Measurements from ENCODE around the gene RNASE11. TPM values are rescaled to one million over a fixed set of nuclear protein-coding genes. Genes with fewer than 3 reads are reported as not detected.

Gene RNASE11
- total and polyA plus RNA-seq, 10 of the 15 experiments (the other 5 are each of a cell fraction or from before 2014, with no cell fraction given), result not detected

DNA sequence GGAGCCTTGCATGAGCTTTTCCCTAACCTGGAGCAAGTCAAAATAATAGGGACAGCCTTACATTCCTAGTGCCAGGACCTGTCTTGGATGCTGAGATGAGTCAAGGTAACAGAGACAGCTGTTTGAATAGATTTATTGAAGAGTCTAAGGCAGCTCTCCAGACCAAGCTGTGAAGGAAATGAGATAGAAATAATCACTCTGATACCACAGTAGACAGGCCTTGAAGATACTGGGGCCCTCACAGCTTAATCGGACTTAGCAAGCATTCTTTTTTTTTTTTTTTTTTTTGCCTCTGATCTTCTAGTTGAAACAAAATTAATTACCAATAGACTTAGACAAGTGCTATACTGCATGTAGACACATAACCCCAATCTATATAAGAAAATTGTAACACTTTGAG lies 23.8 kb downstream of the RNASE11 start (continued):
- TF ChIP-seq ZZZ3 (IDR thresholded peaks at IDR 0.05; ENCODE audit: control insufficient read depth, insufficient read length, low read depth) (no peak), NBN (IDR thresholded peaks at IDR 0.05) (no peak), MEF2A (IDR thresholded peaks at IDR 0.05; ENCODE audit: insufficient read depth, low read depth, low read length) (no peak), IKZF1 (conservative IDR thresholded peaks at IDR 0.05) (no peak), RB1 (IDR thresholded peaks at IDR 0.05; ENCODE audit: borderline replicate concordance) (no peak), TAF1 (IDR thresholded peaks at IDR 0.05; ENCODE audit: borderline replicate concordance, low read depth, low read length) (no peak), POLR2AphosphoS2 (IDR thresholded peaks at IDR 0.05; ENCODE audit: low read depth, low read length) (no peak), RCOR1 (conservative IDR thresholded peaks at IDR 0.05; ENCODE audit: low read depth, low read length) (no peak)

DNA sequence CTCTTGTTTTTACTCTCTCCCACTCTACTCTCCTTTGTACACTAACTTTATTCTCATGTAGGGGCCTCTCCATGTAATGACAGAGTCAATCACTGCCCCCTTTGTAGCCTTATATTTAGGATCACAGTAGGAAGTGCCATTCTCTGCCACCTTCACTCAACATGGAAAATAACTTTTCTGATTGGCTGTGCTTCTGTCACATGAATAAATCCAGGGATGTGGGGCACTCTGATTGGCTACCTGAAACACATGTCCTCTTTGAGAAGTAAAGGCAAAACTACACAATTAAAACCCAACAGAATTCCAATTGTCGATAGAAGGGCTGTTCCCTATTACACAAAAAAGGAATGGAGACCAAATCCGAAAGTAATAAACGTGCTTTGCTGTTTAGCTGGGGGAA lies 26.8 kb downstream of the RNASE11 start, which contains the start of gene RNASE9:
Gene RNASE9 (minus strand): TSS at position 87 of the 400 bp plus-strand sequence.
- H3K4me1 ChIP-seq (ENCODE audit: control insufficient read depth, insufficient read depth, low read length), result no peaks in the 10 kb centered on the region
- no peak within 1 kb of the TSS for H3K9ac ChIP-seq (ENCODE audit: control insufficient read depth, insufficient read depth, low read length)
- ChIA-PET RAD21 (ENCODE audit: unreplicated experiment) (no interaction called here), CTCF (no interaction called here), SMC1A (ENCODE audit: uncharacterized antibody, unreplicated experiment) (no interaction called here), POLR2A (no interaction called here)
- ATAC-seq (no peak), DNase-seq (ENCODE audit: low read depth, low spot score) (no peak), FAIRE-seq (no peak)
- no peak within 1 kb of the TSS for H3K4me3 ChIP-seq
- 19% methylated on average over 3 of the region's 3 CpGs for WGBS (ENCODE audit: insufficient coverage, insufficient replicate concordance, low lambda C conversion rate, missing lambda C conversion rate)
- intact Hi-C loops (cut with micrococcal nuclease; ENCODE audit: unreplicated experiment), result no loop called here
- TF ChIP-seq CHD1 (IDR thresholded peaks at IDR 0.05; ENCODE audit: low read depth, low read length) (no peak), GABPA (IDR thresholded peaks at IDR 0.05; ENCODE audit: low read depth) (no peak), PML (IDR thresholded peaks at IDR 0.05; ENCODE audit: low read length) (no peak), SUPT20H (IDR thresholded peaks at IDR 0.05; ENCODE audit: borderline replicate concordance, control insufficient read depth, low read depth, low read length) (no peak), MTA3 (IDR thresholded peaks at IDR 0.05; ENCODE audit: borderline replicate concordance, low read length) (no peak), ATF7 (IDR thresholded peaks at IDR 0.05; ENCODE audit: low read depth) (no peak), CREM (IDR thresholded peaks at IDR 0.05; ENCODE audit: low read depth) (no peak), NBN (IDR thresholded peaks at IDR 0.05) (no peak)
- TF ChIP-seq, protein P1, sequence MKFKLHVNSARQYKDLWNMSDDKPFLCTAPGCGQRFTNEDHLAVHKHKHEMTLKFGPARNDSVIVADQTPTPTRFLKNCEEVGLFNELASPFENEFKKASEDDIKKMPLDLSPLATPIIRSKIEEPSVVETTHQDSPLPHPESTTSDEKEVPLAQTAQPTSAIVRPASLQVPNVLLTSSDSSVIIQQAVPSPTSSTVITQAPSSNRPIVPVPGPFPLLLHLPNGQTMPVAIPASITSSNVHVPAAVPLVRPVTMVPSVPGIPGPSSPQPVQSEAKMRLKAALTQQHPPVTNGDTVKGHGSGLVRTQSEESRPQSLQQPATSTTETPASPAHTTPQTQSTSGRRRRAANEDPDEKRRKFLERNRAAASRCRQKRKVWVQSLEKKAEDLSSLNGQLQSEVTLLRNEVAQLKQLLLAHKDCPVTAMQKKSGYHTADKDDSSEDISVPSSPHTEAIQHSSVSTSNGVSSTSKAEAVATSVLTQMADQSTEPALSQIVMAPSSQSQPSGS (IDR thresholded peaks at IDR 0.05; ENCODE audit: low read length), result no peak
- TF ChIP-seq, protein P2, sequence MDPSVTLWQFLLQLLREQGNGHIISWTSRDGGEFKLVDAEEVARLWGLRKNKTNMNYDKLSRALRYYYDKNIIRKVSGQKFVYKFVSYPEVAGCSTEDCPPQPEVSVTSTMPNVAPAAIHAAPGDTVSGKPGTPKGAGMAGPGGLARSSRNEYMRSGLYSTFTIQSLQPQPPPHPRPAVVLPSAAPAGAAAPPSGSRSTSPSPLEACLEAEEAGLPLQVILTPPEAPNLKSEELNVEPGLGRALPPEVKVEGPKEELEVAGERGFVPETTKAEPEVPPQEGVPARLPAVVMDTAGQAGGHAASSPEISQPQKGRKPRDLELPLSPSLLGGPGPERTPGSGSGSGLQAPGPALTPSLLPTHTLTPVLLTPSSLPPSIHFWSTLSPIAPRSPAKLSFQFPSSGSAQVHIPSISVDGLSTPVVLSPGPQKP (IDR thresholded peaks at IDR 0.05; ENCODE audit: low read depth, low read length), result no peak
- TF ChIP-seq, protein P3, sequence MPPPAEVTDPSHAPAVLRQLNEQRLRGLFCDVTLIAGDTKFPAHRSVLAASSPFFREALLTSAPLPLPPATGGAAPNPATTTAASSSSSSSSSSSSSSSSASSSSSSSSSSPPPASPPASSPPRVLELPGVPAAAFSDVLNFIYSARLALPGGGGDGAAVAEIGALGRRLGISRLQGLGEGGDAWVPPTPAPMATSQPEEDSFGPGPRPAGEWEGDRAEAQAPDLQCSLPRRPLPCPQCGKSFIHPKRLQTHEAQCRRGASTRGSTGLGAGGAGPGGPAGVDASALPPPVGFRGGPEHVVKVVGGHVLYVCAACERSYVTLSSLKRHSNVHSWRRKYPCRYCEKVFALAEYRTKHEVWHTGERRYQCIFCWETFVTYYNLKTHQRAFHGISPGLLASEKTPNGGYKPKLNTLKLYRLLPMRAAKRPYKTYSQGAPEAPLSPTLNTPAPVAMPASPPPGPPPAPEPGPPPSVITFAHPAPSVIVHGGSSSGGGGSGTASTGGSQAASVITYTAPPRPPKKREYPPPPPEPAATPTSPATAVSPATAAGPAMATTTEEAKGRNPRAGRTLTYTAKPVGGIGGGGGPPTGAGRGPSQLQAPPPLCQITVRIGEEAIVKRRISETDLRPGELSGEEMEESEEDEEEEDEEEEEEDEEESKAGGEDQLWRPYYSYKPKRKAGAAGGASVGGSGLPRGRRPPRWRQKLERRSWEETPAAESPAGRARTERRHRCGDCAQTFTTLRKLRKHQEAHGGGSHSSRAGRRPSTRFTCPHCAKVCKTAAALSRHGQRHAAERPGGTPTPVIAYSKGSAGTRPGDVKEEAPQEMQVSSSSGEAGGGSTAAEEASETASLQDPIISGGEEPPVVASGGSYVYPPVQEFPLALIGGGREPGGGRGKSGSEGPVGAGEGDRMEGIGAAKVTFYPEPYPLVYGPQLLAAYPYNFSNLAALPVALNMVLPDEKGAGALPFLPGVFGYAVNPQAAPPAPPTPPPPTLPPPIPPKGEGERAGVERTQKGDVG (CRISPR knock-in tag; IDR thresholded peaks at IDR 0.05), result no peak
- no peaks in the 10 kb centered on the region for H3K79me2 ChIP-seq (ENCODE audit: control insufficient read depth, insufficient read depth, low read length)
- in situ Hi-C loops (cut with MboI), result no loop called here
- no peak within 1 kb of the TSS for H2AFZ ChIP-seq (ENCODE audit: control insufficient read depth, low read depth, low read length)
- no peaks in the 10 kb centered on the region for H3K36me3 ChIP-seq (ENCODE audit: control insufficient read depth in 2 of 2, insufficient read depth in 2 of 2, low read length in 1 of 2)
- H4K20me1 ChIP-seq (ENCODE audit: control insufficient read depth, insufficient read depth), result no peaks in the 10 kb centered on the region
- H3K9me3 ChIP-seq (replicated peaks; ENCODE audit: control insufficient read depth, insufficient read depth, low read length), result no peaks in the 10 kb centered on the region
- H3K27me3 ChIP-seq (replicated peaks in 1 of 2; ENCODE audit: control insufficient read depth in 2 of 2, insufficient read depth in 2 of 2, low read length in 1 of 2), result no peaks in the 10 kb centered on the region
- BruUV-seq (replicated peaks), result no TSS peak
- no peak within 1 kb of the TSS for H3K27ac ChIP-seq (ENCODE audit: control insufficient read depth, insufficient read depth)
- no peak within 1 kb of the TSS for H3K4me2 ChIP-seq (ENCODE audit: control insufficient read depth, insufficient read depth)
